K562 (cell line): ENCODE measurements around the gene AAMP. TPM values are rescaled to one million over a fixed set of nuclear protein-coding genes. Genes with fewer than 3 reads are reported as not detected.

Experiments
- AFF1 ChIP-seq, 2 experiments: fragments of 450-650 bp; IDR thresholded peaks; 2 replicates each; pipeline ENCODE4 v1.6.1; 2018; ENCODE audit warnings: mild to moderate bottlenecking in 2 of 2, low read depth in 1 of 2; ENCODE audit not compliant: partially characterized antibody in 2 of 2
- ARNT ChIP-seq, 2 experiments: fragments of 450-650 bp; IDR thresholded peaks; 2 replicates each; pipeline ENCODE4 v1.6.1; 2016; ENCODE audit warnings: mild to moderate bottlenecking in 1 of 2
- CCAR2 ChIP-seq: fragments of 200-400 bp; formaldehyde crosslinking; IDR thresholded peaks from 2 replicates; pipeline ENCODE4 v1.6.1; 2017; ENCODE audit warnings: mild to moderate bottlenecking, low read depth, low read length
- CXXC5 ChIP-seq: fragments of 250-450 bp; sonication (Bioruptor Pico); IDR thresholded peaks from 2 replicates; pipeline ENCODE4 v1.8.0; 2022; ENCODE audit warnings: inconsistent platforms, mild to moderate bottlenecking, moderate library complexity
- ETS1 ChIP-seq: conservative IDR thresholded peaks from 2 replicates; pipeline ENCODE4 v1.6.1; 2011; ENCODE audit warnings: low read depth, mild to moderate bottlenecking, low read length; ENCODE audit not compliant: control insufficient read depth
- FOXP1 ChIP-seq: sonication (generic); formaldehyde crosslinking; IDR thresholded peaks from 2 replicates; pipeline ENCODE4 v1.8.0; 2022; ENCODE audit warnings: mild to moderate bottlenecking, missing genetic modification reagents
- HMGXB4 ChIP-seq: sonication (generic); formaldehyde crosslinking; IDR thresholded peaks from 2 replicates; pipeline ENCODE4 v1.8.1; 2023; ENCODE audit warnings: mild to moderate bottlenecking, missing genetic modification reagents
- KDM1A ChIP-seq, 2 experiments: fragments of 450-650 bp; IDR thresholded peaks; 2 replicates each; pipeline ENCODE4 v1.6.1; 2016; ENCODE audit warnings: mild to moderate bottlenecking in 2 of 2
- KDM4B ChIP-seq, 2 experiments: fragments of 450-650 bp in 1 of 2; sonication (generic) in 1 of 2; IDR thresholded peaks; 2 replicates each; pipeline ENCODE4 v1.6.1; 2016 to 2017; ENCODE audit warnings: borderline replicate concordance in 2 of 2, antibody characterized with exemption in 1 of 2, low read depth in 1 of 2, mild to moderate bottlenecking in 1 of 2
- NFIC ChIP-seq: fragments of 450-650 bp; IDR thresholded peaks from 2 replicates; pipeline ENCODE4 v1.6.1; 2017; ENCODE audit warnings: mild to moderate bottlenecking, inconsistent platforms
- PCBP2 ChIP-seq: fragments of 200-400 bp; formaldehyde crosslinking; IDR thresholded peaks from 2 replicates; pipeline ENCODE4 v1.6.1; 2018; ENCODE audit warnings: low read length, low read depth, mild to moderate bottlenecking, moderate library complexity; ENCODE audit not compliant: poor library complexity, severe bottlenecking
- PHF20 ChIP-seq: fragments of 450-650 bp; IDR thresholded peaks from 2 replicates; pipeline ENCODE4 v1.6.1; 2018; ENCODE audit not compliant: partially characterized antibody
- PHF8 ChIP-seq: fragments of 200-600 bp; sonication (generic); IDR thresholded peaks from 2 replicates; pipeline ENCODE4 v1.6.1; 2012; ENCODE audit warnings: mixed run types, mild to moderate bottlenecking, inconsistent platforms, low read length, moderate library complexity, borderline replicate concordance
- POLR2A ChIP-seq: fragments of 450-650 bp; conservative IDR thresholded peaks from 2 replicates; pipeline ENCODE4 v1.6.1; 2016
- POLR3A ChIP-seq: IDR thresholded peaks from 2 replicates; pipeline ENCODE4 v1.6.1; 2011; ENCODE audit warnings: borderline replicate concordance, mild to moderate bottlenecking, moderate library complexity; ENCODE audit not compliant: insufficient read length, insufficient read depth; ENCODE audit errors: extremely low read depth
- ZFX ChIP-seq: sonication (generic); formaldehyde crosslinking; IDR thresholded peaks from 2 replicates; pipeline ENCODE4 v1.8.0; 2022; ENCODE audit warnings: mild to moderate bottlenecking, missing genetic modification reagents, moderate library complexity
- ZNF277 ChIP-seq: fragments of 250-450 bp; sonication (Bioruptor Pico); IDR thresholded peaks from 2 replicates; pipeline ENCODE4 v1.8.0; 2022; ENCODE audit warnings: inconsistent platforms, mild to moderate bottlenecking, moderate library complexity, borderline replicate concordance
- ZNF644 ChIP-seq: fragments of 200-800 bp; sonication (Bioruptor generic); IDR thresholded peaks from 2 replicates; pipeline ENCODE4 v1.6.1; 2016; ENCODE audit warnings: low read depth, missing genetic modification characterization, missing compliant biosample characterization
- polyA plus RNA-seq, 8 experiments: library from polyadenylated mRNA; depleted of rRNA in 4 of 8; stranded (reverse) in 5 of 8; unstranded in 3 of 8; fragments of >200 nt; fragmentation: Nextera tagmentation in 2 of 8; fragmentation: Illumina TruSeq in 1 of 8; extraction: Ambion mirVana in 2 of 8; extraction: Trizol in 1 of 8; gene quantifications; 2 replicates each; pipeline versions ENCODE4 v1.2.1 to v1.2.3, GENCODE V29; 2011 to 2014; ENCODE audit warnings: inconsistent platforms in 1 of 8, missing spikeins in 1 of 8
- total RNA-seq, 7 experiments: library from RNA; depleted of rRNA in 6 of 7; stranded (reverse); fragments of >200 nt in 6 of 7; fragmentation: Illumina TruSeq in 2 of 7; extraction: Trizol in 2 of 7; gene quantifications; 2 replicates each; pipeline versions ENCODE4 v1.2.1 to v1.2.3, GENCODE V29; 2011 to 2021; ENCODE audit warnings: low replicate concordance in 1 of 7

AAMP gene
- total and polyA plus RNA-seq, 9 of the 15 experiments (the other 6 are each of a cell fraction or from before 2014, with no cell fraction given), result 5.7 to 197 (median 94.1) TPM

GRCh38 chr2:218216674-218217359 is 53.1 kb downstream of the AAMP start, which contains the start of gene ARPC2 (continued):
- TF ChIP-seq AFF1 (IDR thresholded peaks at IDR 0.05; ENCODE audit: low read depth in 1 of 2, partially characterized antibody in 2 of 2) (no peak), FOXP1 (CRISPR knock-in tag) (peak; percentile 66), POLR2A (peak; percentile 82), POLR3A (no peak), KDM4B (IDR thresholded peaks at IDR 0.05; ENCODE audit: borderline replicate concordance in 2 of 2, low read depth in 1 of 2) (peak in 1 of 2 experiments; percentile 49; a peak in 1 of 4 replicates), HMGXB4 (0 out of 2 replicates have a peak, but pooled peaks have one; percentile 53), CCAR2 (no peak), NFIC (peak; percentile 43; the same call in 1 of the 2 replicates), ETS1 (peak; percentile 71), KDM1A (IDR thresholded peaks at IDR 0.05) (no peak), ARNT (IDR thresholded peaks at IDR 0.05) (no peak), PCBP2 (no peak), PHF20 (peak; percentile 66), ZNF644 (tag) (no peak), PHF8 (peak; percentile 89; the same call in 1 of the 2 replicates), ZNF277 (CRISPR knock-in tag) (no peak), CXXC5 (peak; percentile 55), ZFX (CRISPR knock-in tag) (peak; percentile 61; the same call in 1 of the 2 replicates)
